IMR-90 (cell line): ENCODE data around the gene DEFB123.

Source experiments
- BHLHE40 ChIP-seq: fragments of 150-350 bp; IDR thresholded peaks from 2 replicates; pipeline ENCODE4 v1.6.1; 2016; ENCODE audit warnings: mild to moderate bottlenecking, low read depth, low read length
- CEBPB ChIP-seq: IDR thresholded peaks from 2 replicates; pipeline ENCODE4 v1.6.1; 2012; ENCODE audit warnings: low read depth, low read length, improper control_type of control experiment
- CTCF ChIP-seq: conservative IDR thresholded peaks from 2 replicates; pipeline ENCODE4 v1.5.1; 2012; ENCODE audit warnings: mild to moderate bottlenecking, low read depth, low read length, improper control_type of control experiment
- MAFK ChIP-seq: IDR thresholded peaks from 2 replicates; pipeline ENCODE4 v1.6.1; 2012; ENCODE audit warnings: low read depth, low read length, improper control_type of control experiment
- MXI1 ChIP-seq: IDR thresholded peaks from 2 replicates; pipeline ENCODE4 v1.6.1; 2012; ENCODE audit warnings: low read depth, mild to moderate bottlenecking, low read length, moderate library complexity, borderline replicate concordance
- POLR2A ChIP-seq: IDR thresholded peaks from 2 replicates; pipeline ENCODE4 v1.6.1; 2012; ENCODE audit warnings: mild to moderate bottlenecking, low read depth, low read length
- RAD21 ChIP-seq: IDR thresholded peaks from 2 replicates; pipeline ENCODE4 v1.6.1; 2012; ENCODE audit warnings: low read length, improper control_type of control experiment
- RFX5 ChIP-seq: IDR thresholded peaks from 2 replicates; pipeline ENCODE4 v1.8.0; 2012; ENCODE audit warnings: low read depth, mild to moderate bottlenecking, low read length, moderate library complexity
- SMC3 ChIP-seq: fragments of 150-350 bp; IDR thresholded peaks from 2 replicates; pipeline ENCODE4 v1.6.1; 2016; ENCODE audit warnings: low read depth, mild to moderate bottlenecking, antibody characterized with exemption, low read length, moderate library complexity

DNA sequence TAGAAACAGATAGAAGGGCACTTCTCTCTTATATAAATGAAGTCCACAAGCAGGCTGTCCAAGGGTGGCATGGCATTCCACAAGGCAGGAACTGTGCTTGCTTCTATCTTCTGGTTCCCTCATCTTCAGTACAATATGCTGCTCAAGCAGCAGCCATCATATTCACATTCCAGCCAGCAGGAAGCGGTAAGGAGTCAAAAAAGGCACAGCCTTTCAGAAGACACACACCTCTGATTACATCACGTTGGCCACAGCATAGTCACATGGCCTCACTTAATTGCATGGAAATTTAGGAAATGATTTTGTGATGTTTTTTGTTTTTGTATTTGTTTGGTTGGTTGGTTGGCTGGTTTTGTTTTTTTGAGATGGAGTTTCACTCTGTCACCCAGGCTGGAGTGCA lies 53.7 kb downstream of the DEFB123 start:
- TF ChIP-seq MAFK (no peak), CTCF (peak; percentile 49), RFX5 (no peak), RAD21 (no peak), POLR2A (no peak), SMC3 (no peak), MXI1 (no peak), CEBPB (peak; percentile 32; the same call in 1 of the 2 replicates), BHLHE40 (no peak)
